ENCODE results near the gene RREB1. TPM values are rescaled to one million over a fixed set of nuclear protein-coding genes. Genes with fewer than 3 reads are reported as not detected.

Gene RREB1
- total RNA-seq, 1 donor from 2014 or later: 28.3 TPM

GRCh38 chr6:7164536-7165001 lies 56.8 kb downstream of the RREB1 start:
- Mint-ChIP-seq H3K9me3 (no peaks in the 10 kb centered on the region), H3K27me3 (ENCODE audit: low read depth) (no peaks in the 10 kb centered on the region), H3K4me1 (peaks cover 31% of the 10 kb centered on the region), H3K36me3 (ENCODE audit: low read depth) (no peaks in the 10 kb centered on the region), H3K4me3 (no peak overlapping the region), H3K27ac (ENCODE audit: unreplicated experiment) (no peak overlapping the region)
- DNase-seq (ENCODE audit: low read depth, low spot score): no peak
- TF ChIP-seq CTCF (conservative IDR thresholded peaks at IDR 0.05): no peak

GRCh38 chr6:7165002-7165889 lies 57.5 kb downstream of the RREB1 start:
- Mint-ChIP-seq H3K27me3 (ENCODE audit: low read depth) (no peaks in the 10 kb centered on the region), H3K4me1 (peaks cover 31% of the 10 kb centered on the region), H3K27ac (ENCODE audit: unreplicated experiment) (peak overlapping the region; percentile 77), H3K4me3 (no peak overlapping the region), H3K9me3 (no peaks in the 10 kb centered on the region), H3K36me3 (ENCODE audit: low read depth) (no peaks in the 10 kb centered on the region)
- no peak for TF ChIP-seq CTCF (conservative IDR thresholded peaks at IDR 0.05)
- DNase-seq (ENCODE audit: low read depth, low spot score): no peak

- no peaks in the 10 kb centered on the region for H3K36me3 Mint-ChIP-seq (ENCODE audit: low read depth)
- no peaks in the 10 kb centered on the region for H3K9me3 Mint-ChIP-seq
- no peak for TF ChIP-seq CTCF (conservative IDR thresholded peaks at IDR 0.05)
- no peak overlapping the region for H3K4me3 Mint-ChIP-seq
- no peak for DNase-seq (ENCODE audit: low read depth, low spot score)
- H3K27me3 Mint-ChIP-seq (ENCODE audit: low read depth): no peaks in the 10 kb centered on the region
- peaks cover 33% of the 10 kb centered on the region for H3K4me1 Mint-ChIP-seq
- H3K27ac Mint-ChIP-seq (ENCODE audit: unreplicated experiment): no peak overlapping the region
Observed at GRCh38 chr6:7165890-7166267, 58.1 kb downstream of the RREB1 start.

GRCh38 chr6:7166410-7167293 lies 58.9 kb downstream of the RREB1 start:
- H3K4me3 Mint-ChIP-seq: no peak overlapping the region
- H3K27ac Mint-ChIP-seq (ENCODE audit: unreplicated experiment): no peak overlapping the region
- TF ChIP-seq CTCF (conservative IDR thresholded peaks at IDR 0.05): no peak
- peaks cover 36% of the 10 kb centered on the region for H3K4me1 Mint-ChIP-seq
- DNase-seq (ENCODE audit: low read depth, low spot score): no peak
- H3K36me3 Mint-ChIP-seq (ENCODE audit: low read depth): no peaks in the 10 kb centered on the region
- no peaks in the 10 kb centered on the region for H3K27me3 Mint-ChIP-seq (ENCODE audit: low read depth)
- H3K9me3 Mint-ChIP-seq: no peaks in the 10 kb centered on the region

GRCh38 chr6:7169296-7169721 lies 61.5 kb downstream of the RREB1 start:
- Mint-ChIP-seq H3K36me3 (ENCODE audit: low read depth) (no peaks in the 10 kb centered on the region), H3K27me3 (ENCODE audit: low read depth) (no peaks in the 10 kb centered on the region), H3K9me3 (no peaks in the 10 kb centered on the region), H3K27ac (ENCODE audit: unreplicated experiment) (no peak overlapping the region), H3K4me1 (peaks cover 35% of the 10 kb centered on the region), H3K4me3 (no peak overlapping the region)
- no peak for DNase-seq (ENCODE audit: low read depth, low spot score)
- no peak for TF ChIP-seq CTCF (conservative IDR thresholded peaks at IDR 0.05)

All from neural crest cell (in vitro differentiated cells).